HT1080 (cell line): ENCODE measurements around the gene EZR. TPM values are rescaled to one million over a fixed set of nuclear protein-coding genes. Genes with fewer than 3 reads are reported as not detected.
A peak's percentile ranks its signal among the peaks of the same experiment; 100 is the strongest.

ENCODE experiments used
- DNase-seq: peaks from one replicate; pipeline ENCODE4 v3.0.0-alpha.2; 2015; ENCODE audit warnings: low read depth
- total RNA-seq: library from RNA; depleted of rRNA; stranded (reverse); fragments of >200 nt; shearing (Covaris generic); gene quantifications from 2 replicates; pipeline ENCODE4 v1.2.3, GENCODE V29; 2014

Gene EZR
- total RNA-seq, 1 experiment from 2014 or later, result 253 TPM

GRCh38 chr6:158778005-158778527, 41.1 kb downstream of the EZR start:
- no peak for DNase-seq

GRCh38 chr6:158777510-158777909, 41.7 kb downstream of the EZR start:
- no peak for DNase-seq

DNA sequence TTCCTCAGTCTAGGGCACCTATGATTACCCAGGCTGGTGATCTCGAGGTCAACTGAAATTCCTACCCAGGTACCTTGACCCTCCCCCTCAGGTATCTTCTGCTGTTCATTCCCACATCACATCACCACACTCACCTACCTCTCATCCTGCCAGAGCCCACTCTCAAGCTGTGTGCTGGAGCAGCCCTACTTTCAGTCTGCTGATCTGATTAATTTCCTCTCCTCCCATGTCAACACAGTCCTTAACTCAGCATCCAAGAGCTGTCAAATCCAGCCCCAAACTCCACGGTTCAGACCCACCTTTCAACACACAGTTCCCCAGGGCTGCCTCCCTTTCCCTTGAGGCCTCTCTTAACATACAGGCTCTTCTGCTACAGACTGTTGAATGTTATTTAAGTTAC, 42.4 kb downstream of the EZR start:
- DNase-seq, result no peak

DNA sequence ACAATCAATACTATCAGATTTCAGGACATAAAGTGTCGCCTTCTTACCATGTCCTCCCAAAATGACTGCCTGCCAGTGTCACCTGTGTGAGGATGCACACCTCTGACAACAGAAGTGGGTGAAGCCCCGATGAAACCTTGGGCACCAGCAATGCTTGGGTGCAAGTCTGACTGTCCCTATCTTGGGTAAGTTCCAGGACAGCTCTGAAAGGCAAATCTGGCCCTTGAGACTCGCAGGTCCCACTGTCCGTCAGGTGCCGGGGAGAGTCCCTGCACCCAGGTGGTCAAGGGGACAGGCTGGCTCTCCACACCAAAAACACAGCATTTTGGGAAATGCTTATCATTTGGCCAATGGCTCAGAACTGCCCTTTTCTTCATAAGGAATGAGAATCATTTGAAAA, 43.3 kb downstream of the EZR start:
- no peak for DNase-seq

- DNase-seq, result no peak
These were observed 44.3 kb downstream of the EZR start for GRCh38 chr6:158774717-158775449.

GRCh38 chr6:158773581-158774449, 45.4 kb downstream of the EZR start:
- DNase-seq, result no peak

- no peak for DNase-seq
These were observed 46.3 kb downstream of the EZR start for GRCh38 chr6:158772851-158773371.

DNA sequence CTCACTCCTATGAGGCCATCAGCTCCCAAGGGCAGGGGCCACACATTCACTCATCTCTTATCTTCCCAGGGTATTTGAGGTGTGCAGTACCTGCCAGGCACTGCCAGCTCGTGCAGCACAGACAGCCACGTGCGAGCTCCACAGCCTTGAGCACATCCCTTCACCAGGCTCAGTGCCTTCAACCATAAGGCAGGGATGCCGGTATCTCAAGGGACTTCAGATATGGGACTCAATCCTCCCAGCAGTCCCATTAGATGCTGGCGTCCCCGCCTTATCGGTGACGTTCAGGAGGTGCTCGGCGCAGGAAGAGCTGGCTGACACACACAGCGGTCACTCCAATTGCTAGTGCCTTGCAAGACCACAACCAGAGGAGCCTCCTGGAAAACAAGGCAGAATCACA, 47.0 kb downstream of the EZR start:
- DNase-seq, result no peak

DNA sequence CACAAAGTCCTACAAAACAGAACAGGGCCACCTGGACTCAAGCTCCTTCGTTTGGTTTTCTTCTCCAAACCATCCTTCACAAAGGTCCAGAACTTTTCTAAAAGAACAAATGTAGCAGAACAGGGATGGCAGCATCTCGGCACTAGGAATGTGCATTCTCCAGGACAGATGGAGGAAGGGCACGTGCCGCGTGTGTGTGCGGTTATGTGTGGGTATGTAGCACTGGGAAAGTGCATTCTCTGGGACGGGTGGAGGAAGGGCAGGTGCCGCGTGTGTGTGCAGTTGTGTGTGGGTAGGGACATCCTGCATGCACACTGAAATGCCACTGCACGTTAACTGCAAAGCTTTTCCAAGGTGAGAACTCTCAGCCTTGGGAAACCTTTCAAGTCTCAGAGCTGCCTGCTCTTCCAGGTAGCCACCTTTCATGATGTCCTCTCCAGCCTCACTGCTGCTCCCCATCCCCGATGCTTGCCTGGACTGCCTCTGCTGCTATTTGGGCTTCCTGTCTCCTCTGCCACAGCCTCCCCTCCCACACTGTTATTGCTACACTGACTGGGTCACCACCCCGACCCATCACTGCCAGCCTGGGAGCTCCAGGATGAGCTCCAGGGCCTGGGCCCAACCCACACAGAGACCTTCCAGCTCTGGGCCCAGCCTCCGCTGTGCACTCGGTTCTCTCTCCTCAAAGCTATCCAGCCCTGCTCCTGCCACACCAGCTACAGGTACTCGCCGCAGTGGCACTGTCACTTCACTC, 47.6 kb downstream of the EZR start:
- DNase-seq, result no peak

DNA sequence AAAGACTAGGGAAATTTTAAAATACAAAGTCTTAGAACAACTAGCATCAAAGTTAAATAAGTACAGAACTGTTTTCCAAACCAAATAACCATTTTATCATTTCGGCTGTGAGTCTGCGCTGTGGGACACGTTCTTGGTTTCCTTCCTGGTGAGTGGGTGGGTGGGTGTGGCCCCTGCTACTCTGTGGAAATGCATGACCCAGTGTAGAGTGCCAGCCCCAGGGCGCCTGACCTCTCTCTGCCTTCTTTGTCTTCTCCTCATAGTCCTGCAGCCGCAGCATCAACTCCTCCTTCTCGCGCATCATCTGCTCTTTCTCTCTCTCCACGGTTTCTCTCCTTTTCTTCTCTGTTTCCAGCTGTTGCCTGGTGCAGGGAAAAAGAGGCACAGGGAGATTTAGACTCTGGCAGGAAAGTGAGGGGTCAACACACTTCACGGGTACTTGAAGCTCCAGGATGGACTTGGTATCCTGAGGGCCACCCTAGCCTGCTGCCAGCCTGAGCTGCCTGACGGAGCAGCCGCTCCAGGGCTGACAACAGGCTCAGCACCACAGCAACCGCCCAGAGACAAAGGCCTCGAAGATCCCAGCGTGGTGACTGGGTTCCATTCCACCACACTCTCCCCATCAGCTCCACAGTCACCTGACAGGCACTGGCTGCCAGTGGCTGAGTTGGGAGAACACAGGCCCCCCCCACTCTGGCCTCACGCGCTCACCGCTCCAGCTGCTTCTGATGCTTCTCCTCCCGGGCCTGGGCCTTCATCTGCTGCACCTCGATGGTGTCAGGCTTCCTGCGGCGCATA, 48.4 kb downstream of the EZR start:
- no peak for DNase-seq

- DNase-seq, result no peak
These were observed 49.3 kb downstream of the EZR start for GRCh38 chr6:158769771-158770432.

DNA sequence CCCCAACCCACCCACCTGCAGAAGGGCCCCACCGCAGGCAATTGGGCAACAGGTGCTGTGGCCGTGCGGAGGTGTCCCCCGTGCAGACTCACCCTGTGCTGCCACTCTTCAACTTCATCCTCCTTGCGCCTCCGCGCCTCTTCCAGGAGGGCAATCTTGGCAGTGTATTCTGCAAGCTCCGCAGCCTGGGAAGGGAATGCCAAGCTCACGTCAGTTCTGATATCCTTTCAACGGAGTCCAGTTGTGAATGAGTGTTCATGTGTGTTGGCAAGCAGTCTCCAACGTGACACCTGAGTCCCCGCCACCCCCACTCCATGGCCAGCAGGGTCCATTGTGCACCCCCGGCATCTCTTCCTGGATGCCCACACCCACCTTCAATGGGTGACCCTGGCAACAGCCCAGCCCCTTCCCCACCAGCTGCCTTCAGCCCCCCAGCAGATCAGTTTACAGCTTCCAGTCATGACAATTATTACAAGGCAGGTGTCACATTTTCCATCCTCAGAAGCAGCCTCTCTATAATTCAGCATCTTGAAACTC, 49.9 kb downstream of the EZR start:
- DNase-seq, result no peak

DNA sequence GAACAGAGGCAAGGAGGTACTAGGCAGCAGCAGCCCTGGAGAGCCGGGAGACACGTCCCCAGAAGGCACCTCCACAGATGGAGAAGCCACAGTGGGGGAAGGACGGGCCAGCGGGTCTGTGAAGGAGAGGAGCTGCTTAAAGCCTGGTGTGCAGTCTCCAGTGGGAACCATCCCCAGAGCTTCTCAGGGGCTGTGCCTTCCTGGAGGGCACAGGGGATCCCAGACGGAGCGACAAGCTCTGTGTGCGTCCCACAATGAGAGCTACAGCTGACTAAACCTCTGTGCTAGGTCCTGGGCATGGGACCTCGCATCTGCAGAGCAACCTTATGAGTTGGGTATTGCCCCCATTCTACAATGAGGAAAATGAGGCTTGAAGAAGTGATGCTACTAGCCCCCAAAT, 50.7 kb downstream of the EZR start:
- DNase-seq, result no peak

GRCh38 chr6:158767709-158768108, 51.5 kb downstream of the EZR start:
- no peak for DNase-seq

GRCh38 chr6:158766621-158767455, 52.3 kb downstream of the EZR start:
- DNase-seq, result peak; percentile 17

DNA sequence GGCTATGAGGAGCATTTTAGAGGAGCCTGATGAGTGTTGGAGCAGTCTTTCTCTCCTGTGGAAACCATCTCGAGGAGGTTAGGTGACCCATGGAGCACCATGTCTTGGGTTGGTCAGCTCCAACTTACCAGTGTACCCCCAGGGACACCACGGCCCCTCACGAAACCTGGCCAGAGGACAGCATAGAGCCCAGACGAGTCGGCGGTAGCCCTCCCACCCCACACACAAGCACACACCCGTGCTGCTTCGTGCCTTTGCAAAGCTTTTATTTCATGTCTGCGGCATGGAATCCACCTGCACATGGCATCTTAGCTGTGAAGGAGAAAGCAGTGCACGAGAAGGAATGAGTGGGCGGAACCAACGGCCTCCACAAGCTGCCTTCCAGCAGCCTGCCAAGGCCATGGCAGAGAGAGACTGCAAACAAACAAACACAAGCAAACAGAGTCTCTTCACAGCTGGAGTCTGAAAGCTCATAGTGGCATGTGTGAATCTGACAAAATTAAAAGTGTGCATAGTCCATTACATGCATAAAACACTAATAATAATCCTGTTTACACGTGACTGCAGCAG, 53.6 kb downstream of the EZR start:
- no peak for DNase-seq

DNA sequence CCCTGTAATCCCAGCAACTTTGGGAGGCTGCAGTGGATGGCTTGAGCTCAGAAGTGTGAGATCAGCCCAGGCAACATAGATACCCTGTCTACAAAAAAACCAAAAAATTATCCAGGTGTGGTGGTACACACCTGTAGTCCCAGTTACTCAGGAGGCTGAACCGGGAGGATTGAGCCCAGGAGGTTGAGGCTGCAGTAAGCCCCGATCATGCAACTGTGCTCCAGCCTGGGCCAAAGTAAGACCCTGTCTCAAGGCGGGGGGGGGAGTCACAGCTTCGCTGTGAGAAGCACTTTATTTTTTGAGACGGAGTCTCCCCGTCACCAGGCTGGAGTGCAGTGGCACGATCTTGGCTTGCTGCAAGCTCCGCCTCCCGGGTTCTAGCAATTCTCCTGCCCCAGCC, 54.2 kb downstream of the EZR start:
- no peak for DNase-seq

DNA sequence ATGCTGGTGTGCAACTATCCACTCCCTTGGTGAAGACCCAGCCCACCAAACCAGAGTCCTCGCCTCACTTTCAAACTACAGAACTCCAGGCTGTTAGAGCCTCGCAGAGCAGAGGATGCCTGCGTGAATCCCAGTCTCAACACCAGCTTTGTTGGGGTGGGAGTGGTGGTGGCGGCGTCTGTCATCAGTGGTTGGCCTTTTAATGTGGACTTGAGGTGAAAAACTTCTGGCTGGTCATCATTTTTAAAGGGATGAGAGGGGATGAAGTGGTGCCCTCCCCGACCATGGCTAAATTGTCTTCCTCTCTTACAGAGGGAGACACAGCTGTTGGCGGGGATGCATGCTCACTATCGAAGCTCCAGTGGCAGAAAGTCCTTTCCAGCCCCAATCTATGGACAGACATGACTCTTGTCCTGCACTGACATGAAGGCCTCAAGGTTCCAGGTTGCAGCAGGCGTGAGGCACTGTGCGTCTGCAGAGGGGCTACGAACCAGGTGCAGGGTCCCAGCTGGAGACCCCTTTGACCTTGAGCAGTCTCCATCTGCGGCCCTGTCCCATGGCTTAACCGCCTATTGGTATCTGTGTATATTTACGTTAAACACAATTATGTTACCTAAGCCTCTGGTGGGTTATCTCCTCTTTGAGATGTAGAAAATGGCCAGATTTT, 54.9 kb downstream of the EZR start:
- DNase-seq, result no peak
